Progenitor cell of endocrine pancreas (in vitro differentiated cells): ENCODE results near the gene ZNF429. TPM values are rescaled to one million over a fixed set of nuclear protein-coding genes. Genes with fewer than 3 reads are reported as not detected.

ENCODE experiments used
- DNase-seq: peaks from one replicate; pipeline ENCODE4 v3.0.0; 2021; ENCODE audit warnings: low spot score; ENCODE audit not compliant: unreplicated experiment
- H3K27ac Mint-ChIP-seq: 2 replicates; pipeline ENCODE4 v1.8.0; 2021; ENCODE audit warnings: mild to moderate bottlenecking, moderate library complexity, mixed read lengths
- H3K27me3 Mint-ChIP-seq: 2 replicates; pipeline ENCODE4 v1.8.0; 2021; ENCODE audit warnings: mixed read lengths
- H3K36me3 Mint-ChIP-seq: 2 replicates; pipeline ENCODE4 v1.8.0; 2022; ENCODE audit warnings: mixed read lengths; ENCODE audit not compliant: insufficient read depth
- H3K4me1 Mint-ChIP-seq: 2 replicates; pipeline ENCODE4 v1.8.0; 2021; ENCODE audit warnings: low read depth, mixed read lengths
- H3K4me3 Mint-ChIP-seq: 2 replicates; pipeline ENCODE4 v1.8.0; 2021; ENCODE audit warnings: low read depth, mild to moderate bottlenecking, moderate library complexity, mixed read lengths
- H3K9me3 Mint-ChIP-seq: 2 replicates; pipeline ENCODE4 v1.8.0; 2021; ENCODE audit warnings: low read depth, mixed read lengths
- CTCF ChIP-seq: fragments of 200-600 bp; sonication (generic); IDR thresholded peaks from one replicate; pipeline ENCODE4 v1.5.0; 2021; ENCODE audit warnings: antibody characterized with exemption, mild to moderate bottlenecking; ENCODE audit not compliant: unreplicated experiment
- total RNA-seq: library from RNA; stranded (reverse); gene quantifications from 2 replicates; pipeline ENCODE4 v1.2.1, GENCODE V29; 2021

Gene ZNF429
- total RNA-seq, 1 donor from 2014 or later, result 31.7 TPM

DNA sequence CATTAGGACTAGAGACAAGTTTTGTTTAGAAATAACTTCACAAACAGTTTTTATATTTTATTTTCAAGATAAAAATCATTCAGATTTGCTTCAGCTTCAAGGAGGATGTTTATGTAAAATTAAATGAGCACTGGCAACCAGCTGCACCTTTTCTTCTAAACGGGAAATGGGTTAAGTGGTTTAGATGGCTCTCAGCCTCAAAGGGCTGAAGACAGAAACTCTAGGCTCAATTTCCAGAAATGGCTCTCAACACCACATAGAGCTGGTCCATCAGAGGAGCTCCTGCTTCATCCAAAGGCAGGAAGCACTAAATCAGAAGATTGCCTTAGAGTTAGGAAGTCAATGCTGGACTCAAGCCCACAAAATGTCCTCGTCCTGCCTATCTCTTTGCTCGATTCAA lies 74.7 kb downstream of the ZNF429 start:
- Mint-ChIP-seq H3K4me1 (peaks cover 1% of the 10 kb centered on the region), H3K4me3 (no peak overlapping the region), H3K9me3 (peaks cover 37% of the 10 kb centered on the region), H3K36me3 (peaks cover 37% of the 10 kb centered on the region), H3K27ac (no peak overlapping the region), H3K27me3 (no peaks in the 10 kb centered on the region)
- no peak for TF ChIP-seq CTCF
- DNase-seq, result no peak

DNA sequence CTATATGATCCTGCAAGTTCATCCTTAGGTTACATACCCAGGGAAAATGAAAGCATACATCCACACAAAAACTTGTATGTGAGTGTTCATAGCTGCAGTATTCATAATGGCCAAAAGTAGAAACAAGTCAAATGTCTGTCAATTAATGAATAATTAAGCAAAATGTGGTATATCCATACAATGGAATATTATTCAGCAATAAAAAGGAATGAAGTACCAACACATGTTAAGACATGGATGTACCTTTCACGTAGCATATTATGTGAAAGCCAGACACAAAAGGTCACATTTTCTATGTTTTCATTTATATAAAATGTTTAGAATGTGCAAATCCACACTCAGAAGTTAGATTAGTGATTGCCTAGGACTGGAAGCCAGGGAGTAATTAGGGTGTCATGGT lies 75.4 kb downstream of the ZNF429 start:
- Mint-ChIP-seq H3K4me3 (no peak overlapping the region), H3K4me1 (peaks cover 1% of the 10 kb centered on the region), H3K9me3 (peaks cover 33% of the 10 kb centered on the region), H3K27ac (no peak overlapping the region), H3K27me3 (no peaks in the 10 kb centered on the region), H3K36me3 (peaks cover 37% of the 10 kb centered on the region)
- DNase-seq, result no peak
- no peak for TF ChIP-seq CTCF

- H3K36me3 Mint-ChIP-seq, result peaks cover 32% of the 10 kb centered on the region
- DNase-seq, result no peak
- H3K9me3 Mint-ChIP-seq, result peaks cover 26% of the 10 kb centered on the region
- no peaks in the 10 kb centered on the region for H3K27me3 Mint-ChIP-seq
- no peak overlapping the region for H3K27ac Mint-ChIP-seq
- H3K4me1 Mint-ChIP-seq, result peaks cover 1% of the 10 kb centered on the region
- H3K4me3 Mint-ChIP-seq, result no peak overlapping the region
- no peak for TF ChIP-seq CTCF
These were observed 76.3 kb downstream of the ZNF429 start for GRCh38 chr19:21581646-21582240.

GRCh38 chr19:21584537-21584936 lies 79.1 kb downstream of the ZNF429 start:
- TF ChIP-seq CTCF, result no peak
- H3K9me3 Mint-ChIP-seq, result peaks cover 23% of the 10 kb centered on the region
- peak overlapping the region; percentile 42 for H3K27ac Mint-ChIP-seq
- no peak for DNase-seq
- H3K36me3 Mint-ChIP-seq, result peaks cover 28% of the 10 kb centered on the region
- peak overlapping the region; percentile 70 for H3K4me3 Mint-ChIP-seq
- peaks cover 4% of the 10 kb centered on the region for H3K4me1 Mint-ChIP-seq
- H3K27me3 Mint-ChIP-seq, result no peaks in the 10 kb centered on the region

- H3K4me1 Mint-ChIP-seq, result peaks cover 4% of the 10 kb centered on the region
- H3K36me3 Mint-ChIP-seq, result peaks cover 27% of the 10 kb centered on the region
- no peak for DNase-seq
- TF ChIP-seq CTCF, result no peak
- H3K27ac Mint-ChIP-seq, result peak overlapping the region; percentile 79
- peak overlapping the region; percentile 70 for H3K4me3 Mint-ChIP-seq
- no peaks in the 10 kb centered on the region for H3K27me3 Mint-ChIP-seq
- peaks cover 21% of the 10 kb centered on the region for H3K9me3 Mint-ChIP-seq
These were observed 80.0 kb downstream of the ZNF429 start for GRCh38 chr19:21585281-21585890.
